HCT116 (cell line): ENCODE data around the gene ARL15. TPM values are rescaled to one million over a fixed set of nuclear protein-coding genes. Genes with fewer than 3 reads are reported as not detected.

ENCODE experiments used
- ATAC-seq: fragments of 200-7000 bp; cut with Tn5 transposase; 2 replicates; pipeline ENCODE4 v1.9.1; 2020; ENCODE audit warnings: mild to moderate bottlenecking, moderate library complexity
- BruUV-seq: library from RNA; stranded (reverse); fragments of 400-500 nt; replicated peaks from 2 replicates; lab custom pipeline; 2021; lab: Mats Ljungman, UMichigan
- CTCF ChIA-PET: fragments of 300-600 bp; sonication (Branson Sonifier 250); formaldehyde crosslinking; loops from one replicate; lab custom pipeline; 2021; ENCODE audit warnings: antibody characterized with exemption; lab: Charles Lee
- POLR2A ChIA-PET: fragments of 300-600, 350-600 bp; sonication (Branson Sonifier 250); formaldehyde crosslinking; loops from one replicate; lab custom pipeline; 2021; ENCODE audit warnings: antibody characterized with exemption; lab: Charles Lee
- RAD21 ChIA-PET, 2 experiments: fragments of 300-600 bp; sonication (Branson Sonifier 250); formaldehyde crosslinking; loops; one replicate each; lab custom pipeline; 2023; ENCODE audit warnings: low total read pairs in 2 of 2; ENCODE audit not compliant: uncharacterized antibody in 2 of 2, unreplicated experiment in 2 of 2, low non-redundant PET in 1 of 2; lab: Charles Lee
- DNase-seq: peaks from one replicate; pipeline ENCODE4 v3.0.0-alpha.2; 2010; ENCODE audit warnings: low read depth, low spot score
- H2AFZ ChIP-seq: fragments of 200-600 bp; shearing (Covaris generic), sonication (generic); 2 replicates; pipeline ENCODE4 v1.6.1; 2017; ENCODE audit warnings: low read depth, mixed run types, mixed read lengths, antibody characterized with exemption, low read length; ENCODE audit not compliant: poor library complexity, severe bottlenecking
- H3K27ac ChIP-seq: 2 replicates; pipeline ENCODE4 v1.5.1; 2012; ENCODE audit warnings: low read depth, low read length
- H3K27me3 ChIP-seq: fragments of 200-600 bp; sonication (generic); 2 replicates; pipeline ENCODE4 v1.6.1; 2016; ENCODE audit warnings: mixed run types, low read length, mixed read lengths; ENCODE audit not compliant: insufficient read depth
- H3K36me3 ChIP-seq, 2 experiments: fragments of 200-500 bp in 1 of 2; fragments of 200-600 bp in 1 of 2; sonication (Bioruptor generic) in 1 of 2; sonication (generic) in 1 of 2; 2 replicates each; pipeline versions ENCODE4 v1.5.1 to v1.6.1; 2014 to 2016; ENCODE audit warnings: low read length in 2 of 2, inconsistent platforms in 1 of 2, mixed read lengths in 1 of 2, mixed run types in 1 of 2; ENCODE audit not compliant: insufficient read depth in 2 of 2, control insufficient read depth in 1 of 2
- H3K4me1 ChIP-seq, 2 experiments: fragments of 200-600 bp in 1 of 2; sonication (generic) in 1 of 2; 2 replicates each; pipeline versions ENCODE4 v1.5.1 to v1.6.1; 2012 to 2017; ENCODE audit warnings: low read length in 2 of 2, inconsistent platforms in 1 of 2, mild to moderate bottlenecking in 1 of 2, mixed read lengths in 1 of 2, mixed run types in 1 of 2, moderate library complexity in 1 of 2; ENCODE audit not compliant: insufficient read depth in 2 of 2, control insufficient read depth in 1 of 2
- H3K4me2 ChIP-seq: fragments of 200-600 bp; sonication (generic); 2 replicates; pipeline ENCODE4 v1.6.1; 2017; ENCODE audit warnings: mixed run types, low read length, mixed read lengths
- H3K4me3 ChIP-seq, 2 experiments: fragments of 200-600 bp in 1 of 2; sonication (generic) in 1 of 2; replicated peaks in 1 of 2; 2 replicates each; pipeline ENCODE4 v1.5.1; 2011 to 2016; ENCODE audit warnings: low read length in 2 of 2, control low read depth in 1 of 2, low read depth in 1 of 2, mild to moderate bottlenecking in 1 of 2, mixed read lengths in 1 of 2, mixed run types in 1 of 2
- H3K79me2 ChIP-seq: fragments of 200-600 bp; sonication (generic); 2 replicates; pipeline ENCODE4 v1.6.1; 2017; ENCODE audit warnings: mild to moderate bottlenecking, mixed run types, low read length, moderate library complexity, mixed read lengths; ENCODE audit not compliant: insufficient read depth
- H3K9ac ChIP-seq: fragments of 200-600 bp; sonication (generic); 2 replicates; pipeline ENCODE4 v1.6.1; 2016; ENCODE audit warnings: low read length, mixed read lengths
- H3K9me2 ChIP-seq: fragments of 200-600 bp; sonication (generic), shearing (Covaris generic); 2 replicates; pipeline ENCODE4 v1.6.1; 2017; ENCODE audit warnings: mixed run types, mild to moderate bottlenecking, moderate library complexity; ENCODE audit not compliant: insufficient read depth
- H3K9me3 ChIP-seq, 2 experiments: fragments of 200-500 bp in 1 of 2; fragments of 200-600 bp in 1 of 2; sonication (Bioruptor generic) in 1 of 2; sonication (generic) in 1 of 2; 2 replicates each; pipeline ENCODE4 v1.6.1; 2014 to 2017; ENCODE audit warnings: low read length in 2 of 2, mixed read lengths in 2 of 2, inconsistent platforms in 1 of 2, low read depth in 1 of 2, mild to moderate bottlenecking in 1 of 2, mixed run types in 1 of 2, moderate library complexity in 1 of 2; ENCODE audit not compliant: control insufficient read depth in 1 of 2, insufficient read depth in 1 of 2
- H4K20me1 ChIP-seq: fragments of 200-600 bp; sonication (generic), shearing (Covaris generic); 2 replicates; pipeline ENCODE4 v1.6.1; 2017; ENCODE audit warnings: mixed run types, mild to moderate bottlenecking, moderate library complexity; ENCODE audit not compliant: insufficient read depth
- CBX3 ChIP-seq: IDR thresholded peaks from 2 replicates; pipeline ENCODE4 v1.6.1; 2012; ENCODE audit warnings: low read depth
- EGR1 ChIP-seq: IDR thresholded peaks from 2 replicates; pipeline ENCODE4 v1.6.1; 2012; ENCODE audit warnings: low read depth
- ELF1 ChIP-seq: IDR thresholded peaks from 2 replicates; pipeline ENCODE4 v1.6.1; 2012; ENCODE audit warnings: low read depth, borderline replicate concordance
- EZH2 ChIP-seq: fragments of 200-600 bp; sonication (generic); IDR thresholded peaks from 2 replicates; pipeline ENCODE4 v1.6.1; 2017; ENCODE audit warnings: antibody characterized with exemption, mixed run types
- EZH2phosphoT487 ChIP-seq: fragments of 200-600 bp; IDR thresholded peaks from 2 replicates; pipeline ENCODE4 v1.6.1; 2018; ENCODE audit warnings: antibody characterized with exemption, borderline replicate concordance
- JUND ChIP-seq: IDR thresholded peaks from 2 replicates; pipeline ENCODE4 v1.6.1; 2012
- MAX ChIP-seq: IDR thresholded peaks from 2 replicates; pipeline ENCODE4 v1.6.1; 2012
- POLR2A ChIP-seq: IDR thresholded peaks from 2 replicates; pipeline ENCODE4 v1.7.0; 2011; ENCODE audit warnings: borderline replicate concordance; ENCODE audit not compliant: insufficient read depth, insufficient read length; ENCODE audit errors: extremely low read depth
- POLR2AphosphoS5 ChIP-seq: IDR thresholded peaks from 2 replicates; pipeline ENCODE4 v1.6.1; 2011; ENCODE audit warnings: mild to moderate bottlenecking, low read depth, low read length, moderate library complexity
- REST ChIP-seq: IDR thresholded peaks from 2 replicates; pipeline ENCODE4 v1.6.1; 2012; ENCODE audit warnings: low read depth
- SP1 ChIP-seq: IDR thresholded peaks from 2 replicates; pipeline ENCODE4 v1.6.1; 2012; ENCODE audit warnings: low read depth
- SRF ChIP-seq: IDR thresholded peaks from 2 replicates; pipeline ENCODE4 v1.6.1; 2012; ENCODE audit warnings: low read depth
- YY1 ChIP-seq: IDR thresholded peaks from 2 replicates; pipeline ENCODE4 v1.6.1; 2011; ENCODE audit warnings: low read length, low read depth, moderate library complexity, mild to moderate bottlenecking; ENCODE audit not compliant: insufficient replicate concordance; ENCODE audit errors: extremely low read depth
- ZFX ChIP-seq: fragments of 450-650 bp; IDR thresholded peaks from 2 replicates; pipeline ENCODE4 v1.6.1; 2017
- ZNF274 ChIP-seq: fragments of 200-500 bp; sonication (Bioruptor generic); IDR thresholded peaks from 2 replicates; pipeline ENCODE4 v1.6.1; 2014; ENCODE audit warnings: mild to moderate bottlenecking, low read depth, low read length, inconsistent platforms
- intact Hi-C: fragments of 100-400 bp; cut with micrococcal nuclease; formaldehyde crosslinking; loops from 2 replicates; pipeline ENCODE4 v1.10.0; 2022
- total RNA-seq: library from RNA; stranded (reverse); gene quantifications from one replicate; pipeline ENCODE4 v1.2.1, GENCODE V29; 2021; ENCODE audit not compliant: unreplicated experiment

The ARL15 gene
- total RNA-seq, 1 experiment from 2014 or later: 15.0 TPM

- Histone ChIP-seq H3K79me2 (0 out of 2 replicates have a peak, but pooled peaks cover 5% of the 10 kb centered on the region), H3K9me2 (no peaks in the 10 kb centered on the region), H3K27ac (no peak overlapping the region)
- intact Hi-C loops: no loop called here
- no peak for DNase-seq
- no peak for TF ChIP-seq YY1
- TF ChIP-seq POLR2A: no peak
- TF ChIP-seq, all 23 proteins: peak for 0
- H3K4me3 ChIP-seq: no peak overlapping the region
- no peak for ATAC-seq
- no peak overlapping the region for H3K9ac ChIP-seq
- no peaks in the 10 kb centered on the region for H3K27me3 ChIP-seq
- no peaks in the 10 kb centered on the region for H4K20me1 ChIP-seq
- ChIA-PET POLR2A (no interaction called here), CTCF (no interaction called here), RAD21 (no interaction called here)
- no peak overlapping the region for H3K4me2 ChIP-seq
- H2AFZ ChIP-seq: no peak overlapping the region
- no peaks in the 10 kb centered on the region for H3K36me3 ChIP-seq
- H3K9me3 ChIP-seq: no peaks in the 10 kb centered on the region
- no peaks in the 10 kb centered on the region for H3K4me1 ChIP-seq
- BruUV-seq: no TSS peak
Measured at GRCh38 chr5:54294097-54294667, 16.2 kb downstream of the ARL15 start.

GRCh38 chr5:54292866-54293265 lies 17.5 kb downstream of the ARL15 start:
- no peaks in the 10 kb centered on the region for H3K4me1 ChIP-seq
- intact Hi-C loops: no loop called here
- H3K27ac ChIP-seq: no peak overlapping the region
- no peak overlapping the region for H3K9ac ChIP-seq
- H3K9me2 ChIP-seq: no peaks in the 10 kb centered on the region
- H2AFZ ChIP-seq: no peak overlapping the region
- RAD21 ChIA-PET: no interaction called here
- no peaks in the 10 kb centered on the region for H3K79me2 ChIP-seq
- ATAC-seq (no peak), DNase-seq (no peak)
- BruUV-seq: no TSS peak
- POLR2A ChIA-PET: no interaction called here
- CTCF ChIA-PET: no interaction called here
- no peak overlapping the region for H3K4me3 ChIP-seq
- no peak for TF ChIP-seq CBX3
- no peak for TF ChIP-seq POLR2AphosphoS5
- no peak for TF ChIP-seq JUND
- no peak for TF ChIP-seq REST
- TF ChIP-seq EZH2: no peak
- no peak for TF ChIP-seq EZH2phosphoT487
- TF ChIP-seq SRF: no peak
- no peak for TF ChIP-seq SP1
- no peak for TF ChIP-seq EGR1
- no peak for TF ChIP-seq POLR2A
- TF ChIP-seq ZFX: no peak
- no peak for TF ChIP-seq ZNF274
- TF ChIP-seq ELF1: no peak
- TF ChIP-seq MAX: no peak
- H3K9me3 ChIP-seq: no peaks in the 10 kb centered on the region
- no peaks in the 10 kb centered on the region for H3K27me3 ChIP-seq
- no peak overlapping the region for H3K4me2 ChIP-seq
- H4K20me1 ChIP-seq: no peaks in the 10 kb centered on the region
- H3K36me3 ChIP-seq: no peaks in the 10 kb centered on the region
